ENCODE data around the gene ELMO3. TPM values are rescaled to one million over a fixed set of nuclear protein-coding genes. Genes with fewer than 3 reads are reported as not detected.

Gene ELMO3
- total RNA-seq, 1 donor from 2014 or later = 26.3 TPM

DNA sequence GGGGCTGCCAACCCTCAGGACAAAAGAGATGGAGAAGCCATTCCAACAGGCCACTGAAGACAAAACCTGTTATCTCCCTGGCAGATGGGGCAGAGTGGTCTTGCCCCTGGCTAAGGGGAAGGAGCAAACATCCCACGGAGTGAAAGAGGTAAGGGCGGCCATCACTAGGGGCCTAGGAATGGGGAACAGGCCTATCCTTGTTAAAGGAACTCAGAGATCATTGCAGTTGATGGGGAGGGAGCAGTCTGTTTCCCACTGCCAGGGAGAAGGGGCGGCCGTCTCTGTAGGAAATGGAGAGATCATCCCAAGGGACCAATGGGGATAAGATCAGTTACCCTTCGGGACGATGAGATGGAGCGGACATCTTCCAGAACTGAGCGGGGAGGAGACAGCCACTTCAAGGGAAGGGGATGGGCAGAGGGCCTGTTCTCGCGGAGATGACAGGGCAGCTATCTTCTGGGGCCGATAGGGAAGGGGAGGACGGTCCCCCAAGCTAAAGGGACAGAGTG, 27.4 kb downstream of the ELMO3 start:
- ATAC-seq = no peak

GRCh38 chr16:67226804-67227566, 28.1 kb downstream of the ELMO3 start, which contains the start of gene TMEM208:
TSS of gene TMEM208 (plus strand) at chr16:67227130. CDS start at chr16:67227219, 89 bp downstream.
- peak; percentile 91 for ATAC-seq

- ATAC-seq = no peak
These were observed 28.6 kb downstream of the ELMO3 start for GRCh38 chr16:67227567-67227921.

- no peak for ATAC-seq
These were observed 29.3 kb downstream of the ELMO3 start for GRCh38 chr16:67228034-67228785.

DNA sequence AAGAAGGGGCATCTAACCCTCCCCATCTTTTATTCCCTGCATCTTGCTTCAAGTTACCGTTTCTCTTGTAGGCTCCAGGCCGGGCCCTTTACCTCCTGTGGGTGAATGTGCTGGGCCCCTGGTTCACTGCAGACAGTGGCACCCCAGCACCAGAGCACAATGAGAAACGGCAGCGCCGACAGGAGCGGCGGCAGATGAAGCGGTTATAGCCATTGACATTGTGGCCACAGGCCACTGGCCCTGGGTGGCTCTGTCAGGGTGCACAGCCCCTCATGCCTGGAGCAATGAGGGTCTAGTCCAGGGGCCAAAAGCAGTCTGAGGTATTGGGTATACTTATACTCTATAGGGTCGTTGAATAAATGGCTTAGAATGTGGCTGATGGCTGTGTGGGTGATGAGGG, 30.0 kb downstream of the ELMO3 start:
- no peak for ATAC-seq

GRCh38 chr16:67229906-67230808, 31.2 kb downstream of the ELMO3 start:
- no peak for ATAC-seq

- ATAC-seq = no peak
These were observed 32.1 kb downstream of the ELMO3 start for GRCh38 chr16:67230809-67231660.

GRCh38 chr16:67233596-67233995, 34.7 kb downstream of the ELMO3 start:
- no peak for ATAC-seq

DNA sequence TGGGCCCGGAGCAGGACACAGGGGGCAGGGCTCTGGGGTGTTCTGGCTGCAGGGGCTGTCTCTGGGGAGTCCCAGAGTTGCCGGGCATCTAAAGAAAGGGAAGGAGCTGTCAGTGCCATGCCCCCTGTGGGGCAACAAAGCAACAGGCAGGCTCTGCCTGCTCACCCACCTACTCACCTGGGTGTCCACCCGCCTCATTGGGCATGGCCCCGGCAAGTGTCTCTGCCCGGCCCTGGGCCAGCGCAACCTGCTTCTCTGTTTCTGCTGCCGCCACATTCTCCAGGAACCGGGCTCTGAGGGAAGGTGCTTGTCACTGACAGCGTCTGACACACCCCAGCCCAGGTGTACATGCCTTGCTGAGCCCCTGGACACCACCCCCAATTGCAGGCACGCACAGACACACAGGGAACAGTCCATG, 35.3 kb downstream of the ELMO3 start:
- ATAC-seq = no peak

DNA sequence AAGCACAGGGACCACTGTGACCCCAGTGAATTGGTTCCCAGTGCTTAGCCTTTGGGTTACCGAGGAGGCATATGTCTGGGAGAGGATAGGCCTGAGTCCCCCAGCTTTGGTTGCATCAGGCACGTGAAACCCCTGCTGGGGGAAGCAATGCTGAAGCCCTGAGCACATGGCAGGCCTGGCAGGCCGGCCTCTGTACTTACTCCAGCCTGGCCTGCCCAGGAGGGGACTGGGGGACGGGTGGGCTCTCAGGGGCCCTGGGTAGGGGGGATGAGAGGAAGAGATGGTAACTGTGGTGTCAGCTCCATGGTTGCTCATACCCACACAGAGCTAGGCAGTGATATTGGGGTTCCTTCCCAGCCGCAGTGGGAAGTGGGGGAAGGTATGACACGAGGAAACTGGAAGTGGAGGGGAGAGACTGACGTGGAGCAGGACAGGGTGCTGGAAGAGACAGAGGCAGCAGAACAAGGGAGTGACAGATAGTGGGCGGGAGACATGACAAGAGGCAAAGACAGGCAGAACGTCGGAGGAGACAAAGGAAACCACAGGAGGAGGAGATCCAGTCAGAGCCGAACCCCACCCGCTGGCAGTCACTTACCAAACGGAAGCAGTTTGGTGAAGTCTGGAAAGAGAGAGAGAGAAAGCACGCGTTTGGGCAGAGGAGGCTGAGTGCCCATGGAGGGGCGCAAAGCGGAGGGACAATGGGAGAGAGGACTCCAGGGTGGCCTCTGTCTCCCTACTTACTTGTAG, 37.1 kb downstream of the ELMO3 start:
- ATAC-seq = peak; percentile 46

DNA sequence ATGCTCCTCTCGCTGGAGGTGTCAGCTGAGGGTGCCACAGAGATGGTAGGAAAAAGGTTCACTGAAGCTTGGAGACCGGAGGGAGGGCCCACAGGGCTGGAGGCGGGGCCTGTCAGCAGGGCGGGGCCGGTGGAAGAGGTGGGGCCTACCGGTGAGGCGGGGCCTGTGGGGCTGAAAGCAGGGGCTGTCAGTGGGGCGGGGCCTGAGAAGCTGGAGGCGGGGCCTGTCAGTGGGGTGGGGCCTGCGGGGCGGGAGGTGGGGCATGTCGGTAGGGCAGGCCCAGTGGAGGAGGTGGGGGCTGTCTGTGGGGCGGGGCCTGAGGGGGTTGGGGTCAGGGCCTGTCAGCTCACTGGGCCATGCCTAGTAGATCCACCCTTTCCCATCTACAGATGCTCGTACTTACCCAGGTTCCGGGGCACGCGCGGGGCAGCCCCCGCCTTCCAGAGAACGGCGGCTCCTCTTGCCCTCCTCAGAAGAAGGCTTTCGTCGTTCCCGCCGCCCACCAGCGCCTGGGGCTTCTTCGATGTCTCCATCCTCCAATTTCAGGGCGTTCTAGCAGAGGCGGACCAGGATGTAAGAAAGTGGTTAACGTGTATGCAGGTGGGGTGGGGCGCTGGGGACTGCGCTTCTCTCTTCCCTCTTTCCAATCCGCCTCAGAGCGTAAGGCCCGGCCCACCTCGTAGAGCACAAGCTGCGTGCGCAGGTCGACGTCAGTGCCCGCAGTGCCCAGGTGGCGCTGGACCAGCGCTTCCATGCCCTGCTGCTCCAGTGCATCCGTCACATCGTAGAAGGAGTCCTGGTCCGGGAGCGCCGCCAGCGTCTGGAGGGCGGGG, 37.8 kb downstream of the ELMO3 start:
- peak; percentile 43 for ATAC-seq

GRCh38 chr16:67237396-67238277, 38.7 kb downstream of the ELMO3 start:
- ATAC-seq = no peak

GRCh38 chr16:67238278-67238575, 39.3 kb downstream of the ELMO3 start:
- no peak for ATAC-seq

GRCh38 chr16:67238806-67239470, 40.0 kb downstream of the ELMO3 start:
- no peak for ATAC-seq

DNA sequence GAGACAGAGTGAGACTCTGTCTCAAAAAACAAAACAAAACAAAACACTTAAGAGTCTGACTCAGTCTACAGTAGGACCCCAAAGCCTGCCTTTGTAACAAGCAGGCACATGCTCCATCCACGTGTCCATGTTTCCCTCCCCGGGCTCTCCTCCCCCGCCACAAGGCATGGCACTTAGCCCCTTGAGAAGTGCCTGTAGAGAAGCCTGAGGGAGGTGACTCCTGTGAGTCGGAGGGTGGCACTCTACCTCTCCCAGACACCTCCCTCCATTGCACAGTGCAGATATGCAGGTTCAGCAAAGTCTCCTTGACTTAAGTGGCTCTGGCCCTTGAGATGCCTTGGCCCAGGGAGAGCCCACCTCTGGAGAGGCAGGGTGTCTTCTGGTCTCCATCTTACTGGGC, 41.6 kb downstream of the ELMO3 start:
- ATAC-seq = no peak

GRCh38 chr16:67241008-67241900, 42.3 kb downstream of the ELMO3 start:
- peak; percentile 24 for ATAC-seq

- no peak for ATAC-seq
These were observed 43.3 kb downstream of the ELMO3 start for GRCh38 chr16:67242138-67242730.

All from esophagus mucosa (tissue), 1 donor.